Neural crest cell (in vitro differentiated cells): ENCODE data around the gene MLC1. TPM values are rescaled to one million over a fixed set of nuclear protein-coding genes. Genes with fewer than 3 reads are reported as not detected.
A peak's percentile ranks its signal among the peaks of the same experiment; 100 is the strongest.

Experiments used
- DNase-seq: peaks from one replicate; pipeline ENCODE4 v3.0.0; 2021; ENCODE audit warnings: low read depth, mixed read lengths, low spot score
- H3K27ac Mint-ChIP-seq: one replicate; pipeline ENCODE4 v1.8.0; 2021; ENCODE audit warnings: mild to moderate bottlenecking, mixed read lengths; ENCODE audit not compliant: unreplicated experiment
- H3K27me3 Mint-ChIP-seq: 2 replicates; pipeline ENCODE4 v1.8.0; 2021; ENCODE audit warnings: low read depth, mild to moderate bottlenecking, mixed read lengths
- H3K36me3 Mint-ChIP-seq: 2 replicates; pipeline ENCODE4 v1.8.0; 2021; ENCODE audit warnings: low read depth, mild to moderate bottlenecking, mixed read lengths
- H3K4me1 Mint-ChIP-seq: 2 replicates; pipeline ENCODE4 v1.8.0; 2021; ENCODE audit warnings: mixed read lengths
- H3K4me3 Mint-ChIP-seq: one replicate; pipeline ENCODE4 v1.8.0; 2021; ENCODE audit warnings: mild to moderate bottlenecking, mixed read lengths
- H3K9me3 Mint-ChIP-seq: 2 replicates; pipeline ENCODE4 v1.8.0; 2021; ENCODE audit warnings: mixed read lengths
- CTCF ChIP-seq: fragments of 200-600 bp; sonication (generic); conservative IDR thresholded peaks from 2 replicates; pipeline ENCODE4 v1.5.0; 2021; ENCODE audit warnings: antibody characterized with exemption, mild to moderate bottlenecking
- long read RNA-seq: library from polyadenylated mRNA; unstranded; transcript quantifications from one replicate; pipeline ENCODE4 v2.0.0, GENCODE V29; 2020
- total RNA-seq: library from RNA; stranded (reverse); gene quantifications from 2 replicates; pipeline ENCODE4 v1.2.1, GENCODE V29; 2021

Gene MLC1
- total RNA-seq, result 2.0 and 3.3 TPM in 2 replicates
- long read RNA-seq, partial matches to known transcripts, result 0 of 1 reads
- long read RNA-seq, other reads (novel, unspliced or antisense), result 1 of 1 reads

GRCh38 chr22:50085211-50085972 is at the start of gene MLC1:
Gene MLC1 (minus strand): TSS chr22:50085426. CDS start chr22:50084902, 524 bp downstream.
- no peaks in the 10 kb centered on the region for H3K27me3 Mint-ChIP-seq
- H3K4me1 Mint-ChIP-seq, result peaks cover 20% of the 10 kb centered on the region
- TF ChIP-seq CTCF, result no peak
- DNase-seq, result no peak
- H3K4me3 Mint-ChIP-seq, result no peak within 1 kb of the TSS
- H3K9me3 Mint-ChIP-seq, result peaks cover 2% of the 10 kb centered on the region
- H3K36me3 Mint-ChIP-seq, result peaks cover 2% of the 10 kb centered on the region
- peak within 1 kb of the TSS; percentile 37 for H3K27ac Mint-ChIP-seq

- H3K4me3 Mint-ChIP-seq, result no peak overlapping the region
- TF ChIP-seq CTCF, result no peak
- no peak for DNase-seq
- H3K27ac Mint-ChIP-seq, result no peak overlapping the region
- H3K36me3 Mint-ChIP-seq, result no peaks in the 10 kb centered on the region
- peaks cover 4% of the 10 kb centered on the region for H3K9me3 Mint-ChIP-seq
- peaks cover 9% of the 10 kb centered on the region for H3K27me3 Mint-ChIP-seq
- peaks cover 4% of the 10 kb centered on the region for H3K4me1 Mint-ChIP-seq
Observed at GRCh38 chr22:50134481-50134880, 49.3 kb upstream of the MLC1 start.

GRCh38 chr22:50131894-50132293 is 46.7 kb upstream of the MLC1 start:
- Mint-ChIP-seq H3K4me3 (no peak overlapping the region), H3K4me1 (peaks cover 11% of the 10 kb centered on the region), H3K36me3 (no peaks in the 10 kb centered on the region), H3K27me3 (peaks cover 10% of the 10 kb centered on the region), H3K9me3 (peaks cover 4% of the 10 kb centered on the region), H3K27ac (no peak overlapping the region)
- DNase-seq, result no peak
- TF ChIP-seq CTCF, result no peak

- peak overlapping the region; percentile 0 for H3K27ac Mint-ChIP-seq
- DNase-seq, result no peak
- H3K27me3 Mint-ChIP-seq, result peaks cover 12% of the 10 kb centered on the region
- H3K36me3 Mint-ChIP-seq, result no peaks in the 10 kb centered on the region
- TF ChIP-seq CTCF, result no peak
- H3K4me3 Mint-ChIP-seq, result no peak overlapping the region
- H3K4me1 Mint-ChIP-seq, result peaks cover 11% of the 10 kb centered on the region
- H3K9me3 Mint-ChIP-seq, result peaks cover 6% of the 10 kb centered on the region
Observed at GRCh38 chr22:50129121-50129736, 44.0 kb upstream of the MLC1 start.

- Mint-ChIP-seq H3K27ac (no peak overlapping the region), H3K9me3 (peaks cover 6% of the 10 kb centered on the region), H3K36me3 (peaks cover 2% of the 10 kb centered on the region), H3K4me1 (peaks cover 11% of the 10 kb centered on the region), H3K4me3 (no peak overlapping the region), H3K27me3 (peaks cover 15% of the 10 kb centered on the region)
- TF ChIP-seq CTCF, result no peak
- DNase-seq, result no peak
Observed at GRCh38 chr22:50125029-50125428, 39.8 kb upstream of the MLC1 start.
